ENCODE results near the gene EML4. TPM values are rescaled to one million over a fixed set of nuclear protein-coding genes. Genes with fewer than 3 reads are reported as not detected.

The EML4 gene
- total RNA-seq, 2 experiments from 2014 or later: 37.1 to 43.2 TPM

- CTCF ChIA-PET (ENCODE audit: unreplicated experiment): no interaction called here
- POLR2A ChIA-PET: interaction anchor here (0.6 kb wide), 1 partner anchor 240 kb away, joined by 3 read pairs; no protein-coding TSS in a partner anchor
- no peak overlapping the region for H2AFZ ChIP-seq (ENCODE audit: low read length)
- H3K4me1 ChIP-seq (ENCODE audit: insufficient read depth, low read length, poor library complexity, severe bottlenecking): peaks cover 21% of the 10 kb centered on the region
- H3K27ac ChIP-seq (ENCODE audit: low read depth, low read length, poor library complexity, severe bottlenecking): no peak overlapping the region
- no peak for DNase-seq (ENCODE audit: low spot score)
- intact Hi-C loops (cut with micrococcal nuclease; ENCODE audit: unreplicated experiment): loop anchor here (5.0 to 10.0 kb wide), 2 partner anchors 266 to 301 kb away; no protein-coding TSS in a partner anchor
- TF ChIP-seq EZH2phosphoT487 (IDR thresholded peaks at IDR 0.05; ENCODE audit: borderline replicate concordance, low read depth, low read length) (no peak), CTCF (conservative IDR thresholded peaks at IDR 0.05; ENCODE audit: low read length) (no peak)
- no TSS peak for BruUV-seq (replicated peaks)
- H4K20me1 ChIP-seq (ENCODE audit: insufficient read depth, low read length): no peaks in the 10 kb centered on the region; the same call in 1 of the 2 replicates
- peaks cover 25% of the 10 kb centered on the region for H3K79me2 ChIP-seq (ENCODE audit: insufficient read depth, low read depth, low read length)
- H3K36me3 ChIP-seq (ENCODE audit: insufficient read depth, low read length): no peaks in the 10 kb centered on the region
- H3K4me3 ChIP-seq (ENCODE audit: low read depth, low read length, poor library complexity, severe bottlenecking): no peak overlapping the region
- H3K9me2 ChIP-seq (ENCODE audit: insufficient read depth, low read length): no peaks in the 10 kb centered on the region
- no peaks in the 10 kb centered on the region for H3K9me3 ChIP-seq (ENCODE audit: low read length)
- no peak overlapping the region for H3K4me2 ChIP-seq (ENCODE audit: low read length)
Measured at GRCh38 chr2:42363413-42363812, 194.3 kb downstream of the EML4 start.

- no peak overlapping the region for H2AFZ ChIP-seq (ENCODE audit: low read length)
- TF ChIP-seq EZH2phosphoT487 (IDR thresholded peaks at IDR 0.05; ENCODE audit: borderline replicate concordance, low read depth, low read length) (no peak), CTCF (conservative IDR thresholded peaks at IDR 0.05; ENCODE audit: low read length) (no peak)
- H3K79me2 ChIP-seq (ENCODE audit: insufficient read depth, low read depth, low read length): peaks cover 13% of the 10 kb centered on the region
- no peaks in the 10 kb centered on the region for H3K9me2 ChIP-seq (ENCODE audit: insufficient read depth, low read length)
- peaks cover 15% of the 10 kb centered on the region for H3K4me1 ChIP-seq (ENCODE audit: insufficient read depth, low read length, poor library complexity, severe bottlenecking)
- no TSS peak for BruUV-seq (replicated peaks)
- no peaks in the 10 kb centered on the region; the same call in 1 of the 2 replicates for H4K20me1 ChIP-seq (ENCODE audit: insufficient read depth, low read length)
- H3K9me3 ChIP-seq (ENCODE audit: low read length): no peaks in the 10 kb centered on the region
- H3K36me3 ChIP-seq (ENCODE audit: insufficient read depth, low read length): no peaks in the 10 kb centered on the region
- POLR2A ChIA-PET: interaction anchor here (0.7 kb wide), 1 partner anchor 34 kb away, joined by 3 read pairs; no protein-coding TSS in a partner anchor
- CTCF ChIA-PET (ENCODE audit: unreplicated experiment): no interaction called here
- no peak overlapping the region for H3K27ac ChIP-seq (ENCODE audit: low read depth, low read length, poor library complexity, severe bottlenecking)
- H3K4me2 ChIP-seq (ENCODE audit: low read length): no peak overlapping the region
- intact Hi-C loops (cut with micrococcal nuclease; ENCODE audit: unreplicated experiment): loop anchor here (5.0 to 10.0 kb wide), 2 partner anchors 267 to 300 kb away; no protein-coding TSS in a partner anchor
- no peak overlapping the region for H3K4me3 ChIP-seq (ENCODE audit: low read depth, low read length, poor library complexity, severe bottlenecking)
- DNase-seq (ENCODE audit: low spot score): no peak
Measured at GRCh38 chr2:42364658-42365057, 195.5 kb downstream of the EML4 start.

- Histone ChIP-seq H3K4me3 (ENCODE audit: low read depth, low read length, poor library complexity, severe bottlenecking) (no peak overlapping the region), H3K9me2 (ENCODE audit: insufficient read depth, low read length) (no peaks in the 10 kb centered on the region), H4K20me1 (ENCODE audit: insufficient read depth, low read length) (no peaks in the 10 kb centered on the region), H3K36me3 (ENCODE audit: insufficient read depth, low read length) (no peaks in the 10 kb centered on the region), H3K27ac (ENCODE audit: low read depth, low read length, poor library complexity, severe bottlenecking) (no peak overlapping the region), H3K79me2 (ENCODE audit: insufficient read depth, low read depth, low read length) (no peaks in the 10 kb centered on the region), H2AFZ (ENCODE audit: low read length) (no peak overlapping the region), H3K4me1 (ENCODE audit: insufficient read depth, low read length, poor library complexity, severe bottlenecking) (peaks cover 15% of the 10 kb centered on the region), H3K4me2 (ENCODE audit: low read length) (no peak overlapping the region), H3K9me3 (ENCODE audit: low read length) (no peaks in the 10 kb centered on the region)
- no TSS peak for BruUV-seq (replicated peaks)
- ChIA-PET CTCF (ENCODE audit: unreplicated experiment) (no interaction called here), POLR2A (interaction anchor here (0.8 to 1.6 kb wide), 2 partner anchors 12 to 20 kb away, joined by 4 read pairs; no protein-coding TSS in a partner anchor)
- DNase-seq (ENCODE audit: low spot score): no peak
- intact Hi-C loops (cut with micrococcal nuclease; ENCODE audit: unreplicated experiment): loop anchor here (10.0 kb wide), 1 partner anchor 298 kb away; no protein-coding TSS in a partner anchor
- TF ChIP-seq CTCF (conservative IDR thresholded peaks at IDR 0.05; ENCODE audit: low read length) (no peak), EZH2phosphoT487 (IDR thresholded peaks at IDR 0.05; ENCODE audit: borderline replicate concordance, low read depth, low read length) (no peak)
Measured at GRCh38 chr2:42366411-42366810, 197.3 kb downstream of the EML4 start.
